Skeletal muscle tissue (tissue), 4 donors: Measurements from ENCODE around the gene PHF10. TPM values are rescaled to one million over a fixed set of nuclear protein-coding genes. Genes with fewer than 3 reads are reported as not detected.

Experiments
- H3K27ac ChIP-seq: one replicate; pipeline ENCODE4 v1.7.0; 2013; ENCODE audit warnings: mild to moderate bottlenecking, low read depth, low read length, inconsistent platforms
- H3K27me3 ChIP-seq, 3 donors: one replicate each; pipeline ENCODE4 v1.7.0; 2013; ENCODE audit warnings: low read length in 3 of 3; ENCODE audit not compliant: control insufficient read depth in 3 of 3, insufficient read depth in 3 of 3
- H3K36me3 ChIP-seq, 3 donors: one replicate each; pipeline ENCODE4 v1.7.0; 2013; ENCODE audit warnings: low read length in 3 of 3; ENCODE audit not compliant: control insufficient read depth in 3 of 3, insufficient read depth in 3 of 3
- H3K4me1 ChIP-seq, 3 donors: one replicate each; pipeline ENCODE4 v1.7.0; 2013; ENCODE audit warnings: low read length in 3 of 3, mild to moderate bottlenecking in 3 of 3; ENCODE audit not compliant: control insufficient read depth in 3 of 3, insufficient read depth in 3 of 3
- H3K4me3 ChIP-seq, 3 donors: one replicate each; pipeline ENCODE4 v1.7.0; 2013; ENCODE audit warnings: low read length in 3 of 3
- H3K9ac ChIP-seq, 3 donors: one replicate each; pipeline ENCODE4 v1.7.0; 2013; ENCODE audit warnings: low read length in 3 of 3, mild to moderate bottlenecking in 3 of 3, moderate library complexity in 2 of 3, low read depth in 1 of 3
- H3K9me3 ChIP-seq, 3 donors: one replicate each; pipeline ENCODE4 v1.7.0; 2013; ENCODE audit warnings: low read length in 3 of 3; ENCODE audit not compliant: control insufficient read depth in 3 of 3
- total RNA-seq: library from RNA; depleted of rRNA; stranded (reverse); fragments of >200 nt; gene quantifications from one replicate; pipeline ENCODE4 v1.2.3, GENCODE V29; 2014
- donor health status: Osteomylitis.

PHF10 gene
- total RNA-seq, 1 donor from 2014 or later: 29.7 TPM

GRCh38 chr6:169667716-169668115, 56.6 kb downstream of the PHF10 start:
- Histone ChIP-seq H3K4me1 (no peaks in the 10 kb centered on the region), H3K9me3 (no peaks in the 10 kb centered on the region), H3K27ac (no peak overlapping the region), H3K4me3 (no peak overlapping the region), H3K36me3 (peaks cover 31 to 48% (median 41%) of the 10 kb centered on the region in 3 donors), H3K27me3 (no peaks in the 10 kb centered on the region), H3K9ac (no peak overlapping the region)

- Histone ChIP-seq H3K9me3 (no peaks in the 10 kb centered on the region), H3K27me3 (no peaks in the 10 kb centered on the region), H3K4me1 (no peaks in the 10 kb centered on the region), H3K9ac (no peak overlapping the region), H3K36me3 (peaks cover 29 to 55% (median 36%) of the 10 kb centered on the region in 3 donors), H3K27ac (no peak overlapping the region), H3K4me3 (no peak overlapping the region)
Measured at GRCh38 chr6:169666441-169666840, 57.9 kb downstream of the PHF10 start.

GRCh38 chr6:169665289-169665688, 59.0 kb downstream of the PHF10 start:
- Histone ChIP-seq H3K27ac (no peak overlapping the region), H3K36me3 (peaks cover 24 to 49% (median 30%) of the 10 kb centered on the region in 3 donors), H3K27me3 (no peaks in the 10 kb centered on the region), H3K9ac (no peak overlapping the region), H3K4me3 (no peak overlapping the region), H3K9me3 (no peaks in the 10 kb centered on the region), H3K4me1 (no peaks in the 10 kb centered on the region)

- no peak overlapping the region for H3K4me3 ChIP-seq
- H3K4me1 ChIP-seq: no peaks in the 10 kb centered on the region
- no peaks in the 10 kb centered on the region for H3K27me3 ChIP-seq
- H3K36me3 ChIP-seq: peaks cover 29 to 54% (median 35%) of the 10 kb centered on the region in 3 donors
- no peaks in the 10 kb centered on the region for H3K9me3 ChIP-seq
- H3K9ac ChIP-seq: no peak overlapping the region
- H3K27ac ChIP-seq: no peak overlapping the region
Measured at GRCh38 chr6:169664227-169664626, 60.1 kb downstream of the PHF10 start.

- Histone ChIP-seq H3K4me3 (no peak overlapping the region), H3K36me3 (peaks cover 27 to 56% (median 32%) of the 10 kb centered on the region in 3 donors), H3K9ac (no peak overlapping the region), H3K4me1 (no peaks in the 10 kb centered on the region), H3K27ac (no peak overlapping the region), H3K9me3 (no peaks in the 10 kb centered on the region), H3K27me3 (no peaks in the 10 kb centered on the region)
Measured at GRCh38 chr6:169663468-169663867, 60.8 kb downstream of the PHF10 start.

- H3K9ac ChIP-seq: no peak overlapping the region
- no peaks in the 10 kb centered on the region for H3K4me1 ChIP-seq
- no peak overlapping the region for H3K4me3 ChIP-seq
- no peaks in the 10 kb centered on the region for H3K27me3 ChIP-seq
- no peak overlapping the region for H3K27ac ChIP-seq
- H3K9me3 ChIP-seq: no peaks in the 10 kb centered on the region
- H3K36me3 ChIP-seq: peaks cover 31 to 58% (median 32%) of the 10 kb centered on the region in 3 donors
Measured at GRCh38 chr6:169661391-169661756, 62.9 kb downstream of the PHF10 start.

GRCh38 chr6:169660751-169661390, 63.4 kb downstream of the PHF10 start:
- no peaks in the 10 kb centered on the region for H3K9me3 ChIP-seq
- peaks cover 28 to 57% (median 31%) of the 10 kb centered on the region in 3 donors for H3K36me3 ChIP-seq
- H3K4me3 ChIP-seq: no peak overlapping the region

GRCh38 chr6:169659820-169660610, 64.3 kb downstream of the PHF10 start:
- Histone ChIP-seq H3K4me3 (no peak overlapping the region), H3K4me1 (peaks cover 0 to 3% (median 2%) of the 10 kb centered on the region in 3 donors), H3K9me3 (no peaks in the 10 kb centered on the region), H3K36me3 (peaks cover 24 to 54% (median 31%) of the 10 kb centered on the region in 3 donors), H3K9ac (no peak overlapping the region), H3K27ac (no peak overlapping the region), H3K27me3 (no peaks in the 10 kb centered on the region)

More at GRCh38 chr6:169660751-169661390, 63.4 kb downstream of the PHF10 start:
- no peaks in the 10 kb centered on the region for H3K27me3 ChIP-seq
- H3K9ac ChIP-seq: no peak overlapping the region
- no peak overlapping the region for H3K27ac ChIP-seq
- no peaks in the 10 kb centered on the region for H3K4me1 ChIP-seq

GRCh38 chr6:169657284-169657610, 67.1 kb downstream of the PHF10 start:
- Histone ChIP-seq H3K36me3 (peaks cover 12 to 37% (median 18%) of the 10 kb centered on the region in 3 donors), H3K4me1 (peaks cover 0 to 5% (median 2%) of the 10 kb centered on the region in 3 donors), H3K27ac (no peak overlapping the region), H3K9ac (no peak overlapping the region), H3K27me3 (no peaks in the 10 kb centered on the region), H3K9me3 (no peaks in the 10 kb centered on the region), H3K4me3 (no peak overlapping the region)

GRCh38 chr6:169656546-169657283, 67.6 kb downstream of the PHF10 start:
- H3K9ac ChIP-seq: no peak overlapping the region
- H3K4me3 ChIP-seq: no peak overlapping the region
- no peaks in the 10 kb centered on the region for H3K27me3 ChIP-seq
- H3K9me3 ChIP-seq: no peaks in the 10 kb centered on the region
- no peak overlapping the region for H3K27ac ChIP-seq
- H3K4me1 ChIP-seq: peaks cover 0 to 5% (median 2%) of the 10 kb centered on the region in 3 donors
- H3K36me3 ChIP-seq: peaks cover 12 to 37% (median 18%) of the 10 kb centered on the region in 3 donors
